A204.1 (cell line): ENCODE results near the gene FLNC.

Source experiments
- FAIRE-seq: peaks from 2 replicates; lab custom pipeline; 2012; peaks lifted over from hg19 to GRCh38; lab: Jason Lieb, UNC

Gene FLNC

DNA sequence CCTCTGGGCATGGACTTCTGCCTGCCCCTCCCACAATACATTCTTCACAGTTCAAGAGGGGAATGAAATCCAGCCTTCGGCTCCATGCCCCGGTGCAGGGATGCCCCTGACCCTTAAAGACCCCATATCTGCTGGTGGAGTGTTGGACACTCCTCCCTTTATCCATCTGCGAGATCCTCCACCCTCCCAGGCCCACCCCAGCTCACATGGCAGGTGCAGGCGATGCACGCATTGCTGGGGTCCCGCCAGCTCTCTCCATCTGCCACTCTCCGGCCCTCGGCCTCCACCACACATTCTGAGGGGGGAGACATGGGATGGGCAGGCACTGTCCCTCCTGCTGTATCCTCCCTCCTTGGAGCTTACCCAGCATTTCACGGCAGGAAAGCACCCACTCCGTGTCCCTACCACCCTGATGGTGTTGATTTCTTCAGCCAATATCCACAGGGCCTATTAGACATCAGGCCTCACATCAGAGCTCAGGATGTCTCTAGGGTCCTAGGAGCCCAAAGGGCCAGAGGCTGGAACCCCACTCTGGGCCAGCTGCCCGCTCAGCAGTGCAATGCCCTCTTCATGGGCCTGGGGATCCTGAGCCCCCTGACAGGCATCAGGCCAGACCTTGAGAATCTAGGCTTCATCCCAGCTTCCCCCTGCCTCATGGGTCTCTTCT is 50.7 kb downstream of the FLNC start:
- FAIRE-seq: no peak

DNA sequence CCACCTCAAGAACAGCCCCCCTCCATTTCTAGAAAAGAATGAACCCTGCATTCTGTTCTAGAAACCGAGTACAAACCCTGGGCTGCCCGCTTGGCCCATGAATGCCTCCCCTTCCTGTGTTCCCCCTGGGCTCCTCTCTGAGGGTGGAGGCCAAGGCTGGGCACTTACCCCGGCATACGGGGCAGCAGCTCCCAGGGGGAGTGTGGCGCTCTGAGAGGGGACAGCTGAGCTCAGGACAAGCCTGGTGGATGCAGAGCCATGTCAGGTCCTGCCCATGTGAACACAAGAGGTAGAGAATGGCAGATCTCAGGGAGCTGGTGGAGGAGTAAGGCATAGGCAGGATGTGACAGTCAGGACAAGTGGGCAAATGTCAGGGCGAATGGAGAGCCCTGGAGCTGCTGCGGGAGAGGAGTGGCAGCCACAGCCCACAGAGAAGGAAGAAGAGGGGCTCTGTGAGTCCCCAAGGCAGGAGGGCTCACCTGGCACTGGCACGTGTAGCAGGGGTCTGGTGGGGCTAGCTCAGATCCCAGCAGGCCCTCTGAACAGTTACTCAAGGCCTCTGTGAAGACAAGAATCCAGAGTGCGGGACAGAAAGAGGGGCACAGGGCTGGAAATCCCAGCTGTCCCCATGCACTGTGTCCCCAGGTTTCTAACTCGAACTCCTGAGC is 51.4 kb downstream of the FLNC start:
- FAIRE-seq: no peak

DNA sequence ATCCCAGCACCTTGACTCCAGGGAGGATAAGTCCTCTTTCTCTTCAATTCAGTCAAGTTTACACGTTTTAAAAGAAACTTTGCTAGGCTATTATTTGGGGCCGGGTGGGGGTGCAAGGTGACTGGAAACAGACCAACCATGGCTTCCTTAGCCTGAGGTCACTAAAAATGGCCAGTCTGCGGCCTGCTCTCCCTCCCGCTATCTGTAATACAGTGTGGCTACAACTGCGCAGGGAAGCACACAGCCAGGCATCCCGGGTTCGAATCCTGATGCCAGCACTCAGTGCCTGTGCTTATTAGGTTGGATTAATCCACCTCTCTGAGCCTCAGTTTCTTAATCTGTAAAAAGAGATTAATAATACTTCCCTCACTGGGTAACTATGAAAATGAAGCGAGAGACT is 51.9 kb downstream of the FLNC start:
- no peak for FAIRE-seq

DNA sequence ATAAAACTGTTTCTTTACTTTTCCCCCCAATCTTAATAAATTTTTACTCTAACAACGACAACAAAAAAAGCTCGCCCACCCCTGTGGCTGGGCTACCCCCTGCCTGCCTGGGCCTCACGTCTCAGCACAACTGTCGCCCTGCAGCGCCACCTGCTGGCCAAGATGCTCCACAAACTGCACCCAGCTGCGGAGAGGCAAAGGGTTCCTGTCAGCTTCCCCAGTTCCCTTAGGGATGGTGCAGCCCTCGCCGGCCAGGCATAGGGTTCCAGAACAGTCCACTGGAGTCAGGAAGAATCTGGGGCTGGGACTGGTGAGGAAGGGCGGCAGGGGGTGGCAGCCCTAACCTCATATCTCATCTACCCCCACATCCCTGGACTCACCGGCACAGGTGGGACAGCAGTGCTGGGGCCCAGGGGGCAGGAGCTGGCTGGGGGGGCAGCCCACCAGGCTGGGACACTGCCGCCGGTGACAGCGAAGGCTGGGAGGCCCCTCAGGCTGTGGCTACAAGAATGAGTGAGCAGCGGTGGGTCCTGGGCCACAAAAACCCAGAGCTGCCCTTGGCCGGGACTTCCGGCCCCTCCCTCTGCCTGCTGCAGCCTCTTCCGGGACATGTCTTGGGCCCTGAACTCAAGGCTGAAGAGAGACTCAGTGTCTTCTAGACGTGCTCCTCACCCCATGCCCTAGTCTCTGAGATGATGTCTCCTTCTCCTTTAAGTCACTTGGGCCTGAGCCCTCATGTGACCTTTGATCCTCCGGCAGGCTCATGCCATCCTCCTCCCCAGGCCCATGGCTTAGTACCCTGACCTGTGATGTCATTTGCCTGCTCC is 53.6 kb downstream of the FLNC start:
- FAIRE-seq: no peak

DNA sequence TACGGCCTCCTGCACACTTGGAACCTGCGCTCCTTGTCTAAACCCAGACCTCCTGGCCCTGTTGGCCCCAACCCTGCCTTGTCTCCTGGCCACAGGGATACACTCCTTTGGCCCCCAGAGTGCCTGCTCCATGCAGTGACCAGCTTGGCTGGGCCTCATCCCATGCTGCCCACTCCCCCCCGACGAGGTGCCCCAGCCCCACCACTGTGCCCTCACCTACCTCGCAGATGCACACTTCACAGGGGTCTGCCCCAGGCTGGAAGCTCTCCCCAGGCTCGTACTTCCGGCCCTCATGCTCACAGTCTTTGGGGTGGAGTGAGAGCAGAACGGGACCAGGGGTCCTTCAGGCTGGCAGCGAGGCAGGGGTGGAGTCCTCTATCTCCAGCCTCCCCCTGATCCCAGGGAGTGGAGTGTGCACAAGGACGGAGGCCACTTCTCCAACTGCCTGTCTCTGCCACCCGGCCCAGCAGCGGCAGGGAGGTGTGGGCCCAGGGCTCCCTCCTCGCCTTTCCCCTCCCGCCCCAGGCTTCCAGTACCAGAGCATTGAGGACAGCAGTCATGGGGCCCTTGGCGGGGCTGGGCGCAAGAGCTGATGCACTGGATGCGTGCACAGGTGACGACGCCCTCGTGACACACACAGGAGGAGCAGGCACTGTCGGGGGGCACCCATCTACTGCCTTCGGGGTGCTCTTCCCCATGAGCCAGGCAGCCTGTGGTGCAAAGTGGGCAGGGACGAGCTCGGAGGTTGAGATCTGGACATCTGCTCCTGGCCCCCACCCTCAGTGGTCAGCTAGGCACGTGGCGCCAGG is 54.6 kb downstream of the FLNC start:
- no peak for FAIRE-seq

DNA sequence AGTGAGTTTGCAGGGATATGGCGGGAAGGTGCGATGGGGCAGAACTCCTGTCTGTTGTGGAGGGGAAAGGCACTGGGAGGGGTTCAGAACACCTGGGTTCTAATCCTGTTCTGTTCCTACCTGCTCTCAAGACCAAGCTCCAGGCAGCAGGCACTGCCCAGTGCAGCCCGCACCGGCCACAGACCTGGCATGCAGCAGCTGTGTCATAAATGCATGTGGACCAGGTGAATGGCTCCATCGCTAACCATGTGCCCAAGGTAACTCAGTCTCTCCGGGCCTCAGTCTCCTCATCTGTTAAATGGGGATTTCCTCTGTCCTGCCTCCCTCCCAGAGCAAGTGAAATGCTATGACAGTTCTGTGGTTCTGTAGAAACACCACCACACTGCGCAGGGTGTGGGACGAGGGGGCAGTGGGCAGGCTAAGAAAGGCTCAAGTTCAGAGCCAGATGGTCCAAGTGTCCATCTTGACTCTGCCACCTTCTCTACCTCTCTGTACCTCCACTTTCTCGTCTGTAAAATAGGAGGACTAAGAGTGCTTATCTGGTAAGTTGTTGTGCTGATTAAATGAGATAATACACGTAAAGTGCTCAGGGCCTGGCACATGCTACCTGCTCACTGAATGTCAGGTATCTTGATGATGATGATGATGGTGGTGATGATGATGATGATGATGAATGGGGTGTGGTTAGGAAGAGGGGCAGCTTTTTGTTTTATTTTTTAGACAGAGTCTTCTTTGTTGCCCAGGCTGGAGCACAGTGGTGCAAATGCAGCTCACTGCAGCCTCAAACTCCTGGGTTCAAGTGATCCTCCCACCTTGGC is 55.4 kb downstream of the FLNC start:
- FAIRE-seq: no peak

DNA sequence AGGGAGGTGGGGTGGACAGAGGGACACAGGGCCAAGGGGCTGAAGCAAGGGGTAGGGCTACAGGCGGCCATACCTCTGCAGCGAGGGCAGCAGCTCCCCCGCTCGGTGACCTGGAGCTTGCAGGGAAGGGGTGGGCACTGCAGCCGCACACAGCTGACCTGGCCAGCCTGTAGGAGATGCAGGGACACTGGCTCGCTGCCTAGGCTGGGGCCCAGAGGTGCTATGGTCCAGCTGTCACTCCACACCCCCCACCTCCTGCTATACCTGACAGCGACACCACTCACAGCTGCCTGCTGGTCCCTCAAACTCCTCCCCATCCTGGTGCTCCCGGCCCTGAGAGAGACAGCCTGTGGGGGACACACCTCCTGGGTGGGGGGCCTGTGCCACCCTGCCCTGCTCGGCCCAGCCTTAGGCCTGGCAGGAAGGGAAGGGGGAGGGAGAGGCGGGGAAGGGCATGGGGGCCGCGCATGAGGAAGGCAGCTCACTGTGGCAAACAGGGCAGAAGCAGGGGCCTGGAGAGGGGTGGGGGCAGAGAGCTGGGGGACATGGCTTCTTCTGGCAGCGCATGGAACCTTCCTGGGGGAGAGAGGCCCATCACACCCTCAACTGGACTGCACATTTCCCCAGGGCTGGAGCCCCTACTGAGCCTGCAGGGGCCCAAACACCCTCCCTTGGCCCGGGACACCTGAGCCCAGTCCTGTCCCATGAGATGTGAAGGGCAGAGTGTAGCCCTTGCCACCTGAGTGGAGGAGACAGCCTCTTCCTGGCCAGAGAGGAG is 56.4 kb downstream of the FLNC start:
- no peak for FAIRE-seq

DNA sequence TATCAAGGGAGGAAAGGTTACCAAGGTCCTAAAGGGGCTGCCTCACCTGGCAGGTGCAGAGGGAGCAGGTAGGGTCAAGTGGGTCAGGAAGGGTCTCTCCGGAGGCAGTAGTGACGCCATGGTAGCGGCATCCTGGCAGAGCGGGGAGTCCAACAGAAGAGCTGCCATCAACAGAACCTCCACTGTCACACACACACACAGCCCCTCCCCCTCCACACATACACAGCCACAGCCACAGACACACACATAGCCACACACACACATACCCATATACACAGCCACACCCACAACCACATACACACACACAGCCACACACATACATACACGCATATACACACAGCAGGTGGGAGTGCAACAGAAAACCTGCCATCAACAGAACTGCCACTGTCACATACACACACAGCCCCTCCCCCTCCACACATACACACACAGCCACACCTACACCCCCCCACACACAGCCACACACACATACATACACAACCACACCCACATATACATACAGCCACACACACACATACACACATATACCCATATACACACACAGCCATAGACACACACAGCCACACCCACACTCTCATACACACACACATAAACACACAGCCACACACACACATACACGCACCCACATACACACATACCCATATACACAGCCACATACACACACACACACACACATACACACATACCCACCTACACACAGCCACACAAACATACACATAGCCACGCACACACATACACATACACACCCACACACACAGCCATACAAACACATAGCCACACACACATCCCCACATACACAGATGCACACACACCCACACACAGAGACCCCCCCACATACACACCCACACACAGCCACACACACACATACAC is 57.2 kb downstream of the FLNC start:
- no peak for FAIRE-seq

DNA sequence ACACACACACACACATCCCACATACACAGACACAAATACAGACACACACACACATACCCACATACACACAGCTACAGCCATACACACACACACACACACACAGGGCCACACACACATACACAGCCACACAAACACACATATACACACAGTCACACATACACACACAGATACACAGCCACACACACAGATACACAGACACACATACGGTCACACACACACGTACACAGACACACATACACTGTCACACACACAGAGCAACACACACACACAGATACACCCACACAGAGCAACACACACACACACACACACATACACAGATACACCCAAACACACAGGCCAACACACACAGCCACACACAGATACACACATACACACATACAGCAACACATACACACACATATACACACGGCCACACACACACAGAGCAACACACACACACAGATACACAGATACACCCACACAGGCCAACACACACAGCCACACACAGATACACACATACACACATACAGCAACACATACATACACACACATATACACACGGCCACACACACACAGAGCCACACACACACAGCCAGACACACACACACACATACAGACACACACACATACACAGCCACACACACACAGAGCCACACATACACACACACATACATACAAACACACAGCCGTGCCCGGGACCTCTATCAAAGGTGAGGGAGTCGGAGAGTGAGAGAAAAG is 58.0 kb downstream of the FLNC start:
- FAIRE-seq: no peak

DNA sequence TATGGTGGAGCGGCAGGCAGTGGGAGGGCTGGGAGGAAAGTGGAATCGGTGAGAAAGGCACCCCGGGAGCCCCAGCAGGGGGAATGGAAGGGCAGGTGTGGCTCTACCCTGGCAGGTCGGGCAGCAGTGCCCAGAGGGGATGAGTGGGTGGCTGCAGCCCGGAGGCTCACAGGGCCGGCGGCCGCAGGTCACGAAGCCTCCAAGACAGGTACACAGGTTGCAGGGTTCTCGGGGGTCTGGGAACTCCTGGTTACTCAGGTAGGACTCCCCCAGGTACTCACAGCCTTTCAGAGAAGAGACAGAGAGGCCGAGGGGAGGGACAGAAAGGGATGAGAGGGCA is 58.5 kb downstream of the FLNC start:
- no peak for FAIRE-seq

DNA sequence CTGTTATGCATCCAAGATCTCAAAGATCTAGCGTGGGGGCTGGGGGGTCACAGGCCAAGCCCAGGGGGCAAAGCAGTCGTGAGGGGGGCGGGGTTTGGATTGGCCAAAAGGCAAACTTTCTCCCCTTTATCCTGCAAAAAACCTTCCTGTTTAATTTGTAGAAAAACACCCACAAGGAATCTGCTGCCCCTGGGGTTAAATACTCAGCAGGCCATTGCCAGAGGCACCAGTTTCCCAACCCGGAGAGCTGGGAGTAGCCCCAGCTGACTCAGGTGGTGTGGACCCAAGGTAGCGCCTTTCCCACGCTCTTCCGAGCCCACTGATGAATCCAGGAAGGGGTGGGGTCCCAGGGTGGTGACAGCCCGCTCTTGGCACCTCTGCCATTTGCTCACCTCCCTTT is 58.9 kb downstream of the FLNC start:
- no peak for FAIRE-seq

DNA sequence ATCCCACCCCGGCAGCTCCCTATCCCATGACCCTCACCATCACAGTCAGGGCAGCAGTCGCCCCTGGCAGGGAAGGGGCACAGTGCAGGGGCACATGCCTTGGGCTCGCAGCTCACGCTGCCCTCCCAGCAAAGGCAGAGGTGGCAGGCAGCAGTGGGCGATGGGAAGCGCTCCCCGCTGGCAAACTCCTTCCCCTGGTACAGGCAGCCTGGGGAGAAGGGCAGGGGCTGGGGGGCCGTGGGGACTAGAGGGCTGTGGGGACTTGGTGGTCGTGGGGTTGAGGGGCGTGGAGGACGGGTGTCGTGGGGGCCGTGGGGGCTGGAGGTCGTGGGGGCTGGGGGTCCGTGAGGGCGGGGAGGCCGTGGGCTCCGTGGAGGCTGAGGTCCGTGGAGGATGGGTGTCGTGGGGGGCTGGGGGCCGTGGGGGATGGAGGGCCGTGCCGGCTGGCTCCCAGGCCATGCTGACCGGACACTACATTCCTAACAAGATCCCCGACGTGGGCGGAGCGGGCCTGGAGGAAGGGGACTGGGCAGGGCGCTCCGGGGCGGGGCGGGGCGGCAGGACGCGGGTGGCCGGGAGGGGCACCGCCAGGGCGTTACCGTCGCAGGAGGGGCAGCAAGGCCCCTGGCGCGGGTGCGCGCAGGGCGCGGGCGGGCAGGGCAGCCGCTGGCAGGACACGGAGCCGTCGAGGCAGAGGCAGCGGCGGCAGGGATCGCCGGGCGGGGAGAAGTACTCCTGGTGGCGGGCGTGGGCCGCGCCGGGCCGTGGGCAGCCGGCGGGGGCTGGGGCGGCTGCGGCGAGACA is 60.3 kb downstream of the FLNC start:
- no peak for FAIRE-seq

DNA sequence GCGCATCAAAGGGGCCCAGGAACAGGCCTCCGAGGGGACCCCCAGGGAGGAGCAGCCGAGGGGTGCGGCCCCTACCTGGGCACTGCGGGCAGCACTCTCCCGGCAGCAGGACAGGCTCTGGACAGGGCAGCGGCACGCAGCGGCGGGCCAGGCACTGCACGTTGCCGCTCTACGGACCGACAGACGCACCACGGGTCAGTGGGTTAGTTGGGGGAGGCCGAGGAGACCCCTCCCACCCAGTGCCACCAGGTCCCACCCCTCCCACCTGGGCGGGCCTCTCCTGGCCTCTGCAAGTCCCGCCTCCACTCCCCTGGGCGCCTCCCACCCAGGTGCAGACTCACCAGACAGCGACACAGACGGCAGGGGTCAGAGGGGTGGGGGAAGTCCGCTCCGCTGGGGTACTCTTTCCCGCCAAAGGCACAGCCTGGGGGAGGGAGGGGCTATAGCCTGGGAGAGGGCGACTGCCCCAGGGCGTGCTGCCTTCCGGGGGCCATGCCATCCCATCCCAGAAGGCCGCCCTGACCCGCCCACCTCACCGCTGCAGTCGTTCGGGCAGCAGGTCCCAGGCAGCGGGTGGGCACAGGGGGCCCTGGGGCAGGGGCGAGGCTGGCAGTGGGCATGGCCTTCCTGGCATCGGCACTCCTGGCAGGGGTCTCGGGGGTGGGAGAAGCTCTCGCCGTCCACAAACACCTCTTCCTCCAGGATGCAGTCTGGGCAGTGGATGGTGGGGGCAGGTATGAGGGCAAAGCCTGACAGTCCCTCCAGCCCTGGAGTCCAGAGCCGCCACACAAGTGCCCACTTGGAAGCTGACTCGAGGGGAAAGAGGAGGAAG is 61.1 kb downstream of the FLNC start:
- no peak for FAIRE-seq

DNA sequence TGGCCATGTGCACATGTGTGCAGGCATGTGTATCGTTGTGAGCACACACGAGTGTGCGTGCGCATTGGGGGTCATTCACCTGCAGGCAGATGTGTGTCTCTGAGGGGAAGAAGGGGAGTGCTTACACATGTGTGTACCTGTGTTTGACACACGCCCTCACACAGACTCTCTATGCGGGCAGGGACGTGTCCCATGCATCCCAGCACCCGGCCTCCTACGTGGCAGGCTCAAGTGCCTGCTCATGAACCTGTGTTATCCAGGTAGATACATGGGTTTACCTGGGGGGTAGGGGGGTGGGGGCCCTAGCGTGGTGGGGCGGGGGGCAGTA is 61.7 kb downstream of the FLNC start:
- FAIRE-seq: no peak

DNA sequence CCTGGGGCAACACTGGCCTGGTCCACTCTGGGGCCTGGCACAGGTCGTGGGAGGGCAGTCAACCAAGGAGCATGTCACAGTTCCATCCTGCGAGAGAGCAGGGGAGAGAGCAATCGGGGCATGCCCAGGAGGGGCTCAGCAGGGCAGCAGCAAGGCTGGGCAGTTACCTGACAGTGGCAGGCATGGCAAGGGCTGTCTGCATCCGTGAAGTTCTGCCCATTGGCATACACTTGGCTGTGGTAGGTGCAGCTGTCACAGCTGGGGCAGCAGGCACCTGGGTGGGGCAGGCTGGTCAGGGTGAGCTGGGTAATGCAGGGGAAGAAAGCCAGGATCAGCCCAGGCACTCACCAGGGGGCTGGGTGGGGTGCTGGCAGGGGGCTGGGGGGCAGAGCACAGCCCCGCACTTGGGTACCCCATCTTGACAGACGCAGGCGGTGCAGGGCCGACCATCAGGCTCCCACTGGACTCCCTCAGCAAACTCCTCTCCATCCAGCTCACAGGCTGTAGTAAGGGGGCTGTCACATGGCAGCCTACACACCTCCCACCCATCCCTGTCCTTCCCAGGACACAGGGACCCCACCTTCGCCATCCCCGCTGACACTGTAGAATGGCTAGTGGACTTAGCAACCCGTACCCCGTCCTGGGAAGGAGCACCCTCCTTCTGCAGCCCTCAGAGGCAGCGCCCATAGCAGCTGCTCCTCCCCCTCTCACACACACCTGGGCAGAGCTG is 62.5 kb downstream of the FLNC start:
- FAIRE-seq: no peak

DNA sequence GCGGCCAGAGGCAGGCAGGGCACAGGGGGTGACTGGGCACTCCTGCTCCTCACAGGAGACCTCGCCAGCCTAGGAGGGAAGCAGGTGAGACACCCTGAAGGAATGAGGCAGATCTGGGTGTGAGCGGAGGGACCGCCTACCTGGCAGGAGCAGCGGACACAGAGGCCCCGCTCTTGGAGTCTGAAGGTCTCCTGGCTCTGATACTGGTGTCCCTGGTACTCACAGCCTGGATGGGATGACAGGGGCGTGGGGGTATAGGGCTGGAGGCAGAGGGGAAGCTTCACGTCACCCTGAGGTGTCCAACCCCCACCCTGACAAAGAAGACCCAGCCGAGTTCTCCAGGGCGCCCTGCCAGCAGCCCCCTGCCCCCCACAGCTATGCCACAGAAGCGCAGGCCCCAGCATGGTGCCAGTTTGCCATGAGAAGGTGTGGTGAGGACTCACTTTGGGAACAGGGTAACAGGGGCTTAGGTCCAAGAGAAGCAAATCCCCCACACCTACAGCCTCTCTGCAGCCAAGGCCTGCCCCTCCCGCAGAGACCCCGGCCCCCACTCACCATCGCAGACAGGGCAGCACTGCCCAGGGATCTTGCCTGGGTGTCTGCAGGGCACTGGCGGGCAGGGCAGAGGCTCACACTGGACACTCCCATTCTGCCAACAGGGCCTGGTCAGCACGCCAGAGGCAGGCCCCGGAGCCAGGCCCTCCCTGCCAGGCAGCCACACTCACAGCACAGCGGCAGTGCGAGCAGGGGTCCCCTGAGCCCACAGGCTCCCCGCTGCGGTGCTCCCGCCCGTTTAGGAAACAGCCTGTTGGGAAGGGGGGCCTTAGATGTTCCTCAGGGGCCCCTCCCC is 63.3 kb downstream of the FLNC start:
- no peak for FAIRE-seq
